HG02763 (cell line): Measurements from ENCODE around the gene ZNF638.
"Not testable (repeated sequence)": the region's sequence is repeated elsewhere in the genome, so short reads cannot be mapped to it uniquely, and the experiment has no call there.

Source experiments
- ATAC-seq: cut with Tn5 transposase; IDR thresholded peaks from one replicate; pipeline ENCODE4 v1.9.1; 2021; ENCODE audit warnings: mild to moderate bottlenecking, moderate library complexity; ENCODE audit not compliant: unreplicated experiment

ZNF638 gene

DNA sequence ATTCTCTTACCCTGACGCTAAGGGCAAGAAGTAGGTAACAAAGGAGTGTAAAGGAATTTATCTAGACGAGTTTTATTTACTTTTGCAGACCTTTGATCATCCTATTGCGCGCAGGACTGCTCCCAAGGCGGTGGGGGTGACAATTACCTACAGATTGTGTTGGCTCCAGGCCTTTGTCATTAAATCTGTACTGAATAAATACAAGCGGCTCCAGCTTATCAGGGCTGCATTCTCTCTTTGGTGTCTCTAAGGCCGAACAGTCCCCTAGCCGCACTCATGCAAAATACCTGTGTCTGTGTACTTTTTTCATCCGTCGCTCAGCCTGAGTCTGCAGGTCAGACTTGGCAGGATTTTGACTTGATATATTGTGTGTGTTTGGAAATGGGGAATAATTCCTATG is 63.9 kb downstream of the ZNF638 start:
- no peak for ATAC-seq

DNA sequence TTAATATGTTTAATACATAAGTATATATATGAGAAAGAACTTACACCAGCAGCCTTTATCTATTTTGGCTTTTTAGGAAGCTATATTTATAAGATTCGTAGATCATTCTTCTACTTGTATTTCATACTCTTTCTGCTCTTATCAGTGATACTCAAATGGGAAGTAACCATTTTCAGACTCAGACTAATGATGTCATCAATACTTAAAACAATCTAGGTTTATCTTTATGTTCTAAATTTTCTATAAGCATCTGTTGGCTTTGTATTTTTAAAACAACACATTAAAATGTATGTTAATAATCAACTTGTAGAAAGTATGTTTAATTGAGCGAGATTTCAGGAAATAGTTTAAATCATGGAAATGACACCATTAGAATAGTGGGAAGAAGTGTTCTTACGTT is 70.8 kb downstream of the ZNF638 start:
- no peak for ATAC-seq

- ATAC-seq: no peak
These were observed 78.0 kb downstream of the ZNF638 start for GRCh38 chr2:71409611-71410010.

DNA sequence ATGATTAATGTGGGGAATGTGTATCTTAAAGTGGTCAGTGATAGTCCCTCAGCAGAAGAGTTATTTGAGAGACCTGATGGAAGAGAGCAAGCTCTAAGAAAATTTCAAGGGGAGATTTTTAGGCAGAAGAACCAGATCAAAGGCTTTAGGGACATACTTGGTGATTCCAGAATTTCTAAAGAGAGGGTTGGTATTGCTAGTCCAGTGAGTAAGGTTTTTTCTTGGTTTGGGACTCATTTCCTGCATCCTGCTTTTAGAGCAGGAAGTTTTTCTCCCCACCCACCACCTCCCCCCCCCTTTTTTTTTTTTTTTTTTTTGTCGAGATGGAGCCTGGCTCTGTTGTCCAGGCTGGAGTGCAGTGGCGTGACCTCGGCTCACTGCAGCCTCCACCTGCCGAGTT is 79.1 kb downstream of the ZNF638 start:
- no peak for ATAC-seq

- ATAC-seq: not testable (repeated sequence)
These were observed 85.3 kb downstream of the ZNF638 start for GRCh38 chr2:71416866-71417265.

- ATAC-seq: no peak
These were observed 86.0 kb downstream of the ZNF638 start for GRCh38 chr2:71417300-71418202.

DNA sequence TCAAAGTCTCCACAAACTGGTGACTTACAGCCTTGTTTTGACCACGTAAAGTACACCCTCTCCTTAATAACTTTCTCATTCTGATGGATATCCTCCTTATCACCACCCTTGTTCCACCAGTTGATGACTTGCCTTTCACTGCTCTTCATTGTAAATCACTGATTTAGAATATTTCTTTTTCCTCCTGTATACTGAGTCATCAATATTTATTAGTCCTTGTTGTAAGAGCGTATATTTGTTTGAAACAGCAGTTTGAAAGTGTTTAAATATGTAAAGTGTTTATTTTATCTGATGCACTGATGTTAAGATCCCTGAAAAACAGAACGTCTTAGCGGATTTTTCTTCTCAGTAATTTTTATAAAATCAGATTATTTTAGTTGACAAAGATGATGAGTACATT is 87.6 kb downstream of the ZNF638 start:
- no peak for ATAC-seq

- ATAC-seq: no peak
These were observed 88.4 kb downstream of the ZNF638 start for GRCh38 chr2:71419976-71420375.

DNA sequence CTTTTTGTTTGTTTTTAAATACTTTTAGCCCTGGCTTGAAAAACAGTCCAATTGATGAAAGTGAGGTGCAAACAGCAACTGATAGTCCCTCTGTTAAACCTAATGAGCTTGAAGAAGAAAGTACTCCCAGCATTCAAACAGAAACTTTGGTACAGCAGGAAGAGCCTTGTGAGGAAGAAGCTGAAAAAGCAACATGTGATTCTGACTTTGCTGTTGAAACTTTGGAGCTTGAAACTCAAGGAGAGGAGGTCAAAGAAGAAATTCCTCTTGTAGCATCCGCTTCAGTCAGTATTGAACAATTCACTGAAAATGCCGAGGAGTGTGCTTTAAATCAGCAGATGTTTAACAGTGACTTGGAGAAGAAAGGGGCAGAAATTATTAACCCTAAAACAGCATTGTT is 91.2 kb downstream of the ZNF638 start:
- ATAC-seq: no peak

- ATAC-seq: no peak
These were observed 92.3 kb downstream of the ZNF638 start for GRCh38 chr2:71423817-71424420.

GRCh38 chr2:71426721-71427120 is 95.1 kb downstream of the ZNF638 start:
- ATAC-seq: no peak

DNA sequence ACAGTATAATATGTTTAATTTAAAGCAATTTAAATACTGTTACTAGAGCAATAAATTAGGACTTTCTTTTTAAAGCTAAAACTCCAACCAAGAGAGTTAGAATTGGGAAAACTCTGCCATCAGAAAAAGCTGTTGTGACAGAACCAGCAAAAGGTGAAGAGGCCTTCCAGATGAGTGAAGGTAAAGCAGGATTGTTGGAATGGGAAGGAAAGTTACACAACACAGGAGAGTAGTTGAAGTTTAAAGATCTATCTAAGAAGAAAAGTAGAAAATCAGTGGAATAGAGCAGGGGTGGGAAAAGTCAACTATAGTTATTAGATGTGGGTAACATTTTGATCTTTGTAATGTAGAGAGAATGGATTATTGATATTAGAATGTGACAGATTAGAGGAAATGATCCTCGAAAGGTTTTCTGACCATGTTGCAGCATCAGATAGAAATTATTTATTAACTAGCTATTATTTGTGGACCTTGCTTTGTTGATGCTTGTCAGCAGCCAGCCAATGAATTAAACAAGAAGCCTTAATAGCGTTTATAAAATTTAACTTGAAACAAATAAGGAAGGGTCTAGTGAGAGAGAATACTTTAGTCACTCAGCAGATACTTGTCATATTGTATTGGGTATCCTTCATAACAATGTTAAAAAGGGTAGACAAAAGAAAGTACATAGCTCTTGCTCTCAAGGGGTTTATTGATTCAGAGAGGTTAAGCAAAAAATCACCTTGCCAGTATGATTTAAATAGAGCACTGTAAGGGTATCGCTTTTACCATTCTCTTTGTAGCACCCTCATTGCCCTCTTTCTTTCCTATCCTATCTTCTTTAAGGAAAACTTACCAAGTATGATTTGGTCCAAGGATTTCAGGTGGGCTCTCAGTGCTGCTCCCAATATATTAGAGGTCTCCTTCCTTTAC is 97.1 kb downstream of the ZNF638 start:
- ATAC-seq: no peak

DNA sequence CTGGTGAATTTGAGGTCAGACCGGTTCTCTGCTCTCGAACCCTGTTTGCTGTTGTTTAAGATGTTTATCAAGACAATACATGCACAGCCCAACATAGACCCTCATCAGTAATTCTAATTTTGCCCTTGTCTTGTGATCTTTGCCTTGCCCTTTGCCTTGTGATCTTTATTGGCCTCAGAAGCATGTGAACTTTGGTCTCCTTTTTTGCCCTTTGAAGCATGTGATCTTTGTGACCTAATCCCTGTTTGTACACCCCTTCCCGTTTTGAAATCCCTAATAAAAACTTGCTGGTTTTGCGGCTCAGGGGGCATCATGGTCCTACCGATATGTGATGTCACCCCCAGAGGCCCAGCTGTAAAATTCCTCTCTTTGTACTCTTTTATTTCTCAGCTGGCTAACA is 113.6 kb downstream of the ZNF638 start:
- not testable (repeated sequence) for ATAC-seq

GRCh38 chr2:71446505-71446904 is 114.9 kb downstream of the ZNF638 start:
- ATAC-seq: no peak

GRCh38 chr2:71449343-71449742 is 117.8 kb downstream of the ZNF638 start:
- no peak for ATAC-seq

DNA sequence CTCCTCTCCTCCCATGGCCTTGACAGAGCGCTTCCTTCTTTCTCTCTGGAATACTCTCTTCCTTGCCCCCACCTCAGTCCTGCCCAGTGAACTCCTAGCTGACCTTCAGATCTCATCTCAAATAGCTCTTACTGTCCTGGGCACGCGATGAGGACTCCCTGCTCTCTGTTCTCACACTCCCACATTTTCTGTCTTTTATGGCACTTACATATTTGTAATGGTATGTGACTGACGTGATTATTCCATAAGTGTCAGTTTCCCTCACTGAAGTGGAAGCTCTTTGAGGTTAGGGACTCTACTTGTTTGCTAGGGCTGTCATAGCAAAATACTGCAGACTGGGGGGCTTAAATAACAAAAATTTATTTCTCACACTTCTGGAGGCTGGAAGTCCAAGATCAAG is 120.1 kb downstream of the ZNF638 start:
- no peak for ATAC-seq

DNA sequence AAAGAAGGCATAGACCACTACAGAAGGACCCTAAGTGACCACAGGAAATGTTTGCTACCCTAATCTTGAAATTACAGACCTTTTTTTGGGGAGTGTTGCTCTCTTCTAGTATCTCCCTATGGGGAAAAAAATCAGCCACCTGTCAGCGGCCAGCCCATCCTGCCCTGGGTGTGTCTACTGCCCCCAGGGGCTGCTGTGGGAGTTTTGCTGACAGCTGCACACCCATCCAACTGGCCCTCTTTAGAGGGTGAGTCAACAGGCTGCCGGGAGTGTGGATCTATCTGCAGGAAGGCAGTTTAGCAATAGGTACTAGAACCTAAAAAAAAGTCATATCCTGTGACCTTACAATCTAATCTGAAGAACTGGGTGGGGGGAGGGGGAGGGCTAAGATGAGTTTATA is 121.0 kb downstream of the ZNF638 start:
- no peak for ATAC-seq

DNA sequence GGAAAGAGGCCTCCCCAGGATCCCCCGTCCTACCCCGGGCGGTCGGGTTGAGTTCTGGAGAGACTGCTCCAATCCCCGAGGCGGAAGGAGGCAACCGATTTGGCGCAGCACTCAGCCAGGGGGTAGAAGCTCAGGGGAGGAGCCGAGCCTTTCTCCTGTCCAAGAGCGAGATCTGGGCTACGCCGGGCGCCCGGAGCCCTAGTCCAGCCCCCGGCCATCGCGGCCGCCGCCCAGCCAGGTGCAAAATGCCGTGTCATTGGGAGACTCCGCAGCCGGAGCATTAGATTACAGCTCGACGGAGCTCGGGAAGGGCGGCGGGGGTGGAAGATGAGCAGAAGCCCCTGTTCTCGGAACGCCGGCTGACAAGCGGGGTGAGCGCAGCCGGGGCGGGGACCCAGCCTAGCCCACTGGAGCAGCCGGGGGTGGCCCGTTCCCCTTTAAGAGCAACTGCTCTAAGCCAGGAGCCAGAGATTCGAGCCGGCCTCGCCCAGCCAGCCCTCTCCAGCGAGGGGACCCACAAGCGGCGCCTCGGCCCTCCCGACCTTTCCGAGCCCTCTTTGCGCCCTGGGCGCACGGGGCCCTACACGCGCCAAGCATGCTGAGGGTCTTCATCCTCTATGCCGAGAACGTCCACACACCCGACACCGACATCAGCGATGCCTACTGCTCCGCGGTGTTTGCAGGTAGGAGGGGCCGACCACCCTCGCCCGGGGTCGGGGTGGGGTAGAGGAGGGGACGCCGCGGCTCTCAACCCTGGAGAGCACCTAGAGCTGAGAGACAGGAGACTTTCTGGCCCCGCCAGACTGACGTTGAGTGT is 122.0 kb downstream of the ZNF638 start, which contains the start of gene DYSF:
Gene DYSF, plus strand, starts transcription at position 158 of the 817 bp plus-strand sequence.
- ATAC-seq: no peak

DNA sequence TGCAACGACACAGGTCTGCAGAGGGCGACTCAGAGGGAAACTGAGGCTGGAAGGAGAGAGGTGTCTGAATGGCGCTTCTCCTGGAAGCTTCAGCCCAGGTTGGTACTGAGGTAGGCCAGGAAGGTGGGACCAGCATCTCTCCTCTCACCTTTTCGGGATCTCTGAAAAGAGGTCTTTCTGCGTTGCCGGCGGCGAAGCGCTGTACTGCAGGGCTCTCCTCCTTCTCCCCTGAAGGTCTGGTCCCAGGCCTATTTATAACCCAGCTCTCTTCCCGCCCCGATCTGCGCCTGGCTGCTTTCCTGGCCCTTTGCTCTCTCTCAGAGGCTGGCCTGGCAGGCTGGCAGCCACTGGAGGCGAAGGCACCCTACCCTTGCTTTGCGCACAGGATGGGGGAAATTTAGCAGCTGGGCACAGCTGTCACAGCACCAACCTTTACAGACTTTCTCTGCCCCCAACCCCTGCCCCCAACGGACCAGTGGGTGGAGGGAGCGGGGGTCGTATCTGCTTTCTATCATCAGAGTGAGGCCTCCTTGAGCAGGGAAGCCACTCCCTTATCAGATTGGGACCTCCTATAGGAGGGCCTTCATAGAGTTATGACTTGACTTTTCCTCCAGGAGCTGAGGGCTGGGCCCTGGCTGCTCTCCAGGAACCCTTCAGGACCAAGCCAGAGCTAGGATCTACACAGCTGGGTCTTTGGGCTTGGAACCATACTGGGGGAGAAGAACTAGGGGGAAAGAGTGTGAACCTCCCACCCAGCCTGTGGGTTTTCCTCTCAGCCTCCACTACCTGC is 122.8 kb downstream of the ZNF638 start:
- ATAC-seq: no peak
